GM12892 (cell line): ENCODE measurements around the gene DYRK1B.

Experiments
- POLR2AphosphoS5 ChIP-seq: IDR thresholded peaks from 2 replicates; pipeline ENCODE4 v1.6.1; 2011; ENCODE audit warnings: low read depth, low read length, control low read depth
- TAF1 ChIP-seq: IDR thresholded peaks from 2 replicates; pipeline ENCODE4 v1.6.1; 2011; ENCODE audit warnings: low read depth, mild to moderate bottlenecking, control low read depth, low read length, borderline replicate concordance

DNA sequence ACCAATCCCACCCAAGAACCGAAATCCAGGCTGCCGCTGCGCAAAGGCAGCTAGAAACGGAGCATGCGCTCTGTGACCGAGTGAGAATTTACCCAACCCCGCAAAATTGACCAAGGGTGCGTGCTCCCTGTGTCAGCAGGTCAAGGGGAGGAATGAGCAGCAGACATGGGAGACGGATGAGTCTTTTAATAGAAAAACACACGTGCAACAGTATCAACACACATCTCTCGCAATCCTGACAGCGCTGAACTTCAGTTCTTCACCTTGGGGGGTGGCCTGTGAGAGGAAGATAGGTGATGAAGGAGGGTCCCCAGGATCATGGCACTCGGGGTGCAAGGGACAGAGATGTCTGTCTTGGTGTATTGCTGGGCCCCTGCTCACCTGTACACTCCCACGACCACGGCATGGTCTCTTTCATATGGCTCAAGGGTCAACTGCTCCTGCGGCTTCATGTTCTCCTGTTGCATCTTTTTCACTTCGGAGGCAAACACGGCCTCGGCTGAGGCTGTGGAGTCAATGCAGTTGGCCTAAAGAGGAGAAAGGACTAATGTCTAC, 402 bp upstream of the DYRK1B start:
- TF ChIP-seq TAF1 (no peak), POLR2AphosphoS5 (no peak)
